HUES6 (cell line): ENCODE results near the gene TENM4.

Experiments used
- H3K27ac ChIP-seq: 2 replicates; pipeline ENCODE4 v1.7.0; 2013; ENCODE audit warnings: low read depth, mild to moderate bottlenecking, low read length, inconsistent platforms
- H3K27me3 ChIP-seq: 2 replicates; pipeline ENCODE4 v1.6.1; 2013; ENCODE audit warnings: low read length; ENCODE audit not compliant: control insufficient read depth, insufficient read depth
- H3K36me3 ChIP-seq: 2 replicates; pipeline ENCODE4 v1.6.1; 2013; ENCODE audit warnings: low read length; ENCODE audit not compliant: control insufficient read depth, insufficient read depth
- H3K4me1 ChIP-seq: 2 replicates; pipeline ENCODE4 v1.6.1; 2013; ENCODE audit warnings: low read length; ENCODE audit not compliant: control insufficient read depth, insufficient read depth
- H3K4me3 ChIP-seq: 2 replicates; pipeline ENCODE4 v1.5.1; 2013; ENCODE audit warnings: low read depth, low read length
- H3K9ac ChIP-seq: one replicate; pipeline ENCODE4 v1.6.1; 2013; ENCODE audit warnings: mild to moderate bottlenecking, low read length
- H3K9me3 ChIP-seq: 2 replicates; pipeline ENCODE4 v1.6.1; 2013; ENCODE audit warnings: low read depth, low read length; ENCODE audit not compliant: control insufficient read depth, insufficient read depth

Gene TENM4

GRCh38 chr11:79019277-79019676 is 421.6 kb downstream of the TENM4 start:
- no peak overlapping the region for H3K9ac ChIP-seq
- H3K27ac ChIP-seq, result no peak overlapping the region
- H3K27me3 ChIP-seq, result no peaks in the 10 kb centered on the region
- H3K36me3 ChIP-seq, result no peaks in the 10 kb centered on the region
- no peak overlapping the region for H3K4me3 ChIP-seq
- H3K9me3 ChIP-seq, result no peaks in the 10 kb centered on the region
- H3K4me1 ChIP-seq, result peaks cover 7% of the 10 kb centered on the region; the same call in 1 of the 2 replicates

- Histone ChIP-seq H3K36me3 (no peaks in the 10 kb centered on the region), H3K9ac (no peak overlapping the region), H3K27ac (no peak overlapping the region), H3K9me3 (no peaks in the 10 kb centered on the region), H3K27me3 (no peaks in the 10 kb centered on the region), H3K4me1 (peaks cover 7% of the 10 kb centered on the region; the same call in 1 of the 2 replicates), H3K4me3 (no peak overlapping the region)
These were observed 422.4 kb downstream of the TENM4 start for GRCh38 chr11:79018371-79018849.

- H3K9ac ChIP-seq, result no peak overlapping the region
- no peaks in the 10 kb centered on the region for H3K9me3 ChIP-seq
- no peak overlapping the region for H3K4me3 ChIP-seq
- no peaks in the 10 kb centered on the region for H3K27me3 ChIP-seq
- H3K36me3 ChIP-seq, result no peaks in the 10 kb centered on the region
- H3K4me1 ChIP-seq, result peaks cover 7% of the 10 kb centered on the region; the same call in 1 of the 2 replicates
- no peak overlapping the region for H3K27ac ChIP-seq
These were observed 423.0 kb downstream of the TENM4 start for GRCh38 chr11:79017811-79018210.

DNA sequence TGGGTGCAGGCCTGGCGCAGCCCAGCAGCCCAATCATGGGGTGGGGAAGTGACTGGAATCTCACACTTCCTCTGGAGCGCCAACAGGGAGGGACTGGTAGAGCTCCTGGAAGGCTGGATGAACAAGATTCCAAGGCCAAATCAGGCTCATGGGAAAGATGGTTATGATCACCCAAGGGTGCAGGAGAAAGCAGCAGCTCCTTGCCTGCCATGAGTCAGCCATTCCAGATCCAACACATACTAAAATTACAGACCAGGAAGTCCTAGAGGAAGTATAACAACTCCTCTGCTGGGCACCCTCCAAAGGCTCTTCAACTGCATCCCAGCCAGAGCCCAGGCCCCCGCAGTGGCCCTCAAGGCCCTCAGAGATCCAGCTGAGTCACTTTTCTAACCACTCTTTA is 427.3 kb downstream of the TENM4 start:
- H3K9ac ChIP-seq, result no peak overlapping the region
- no peaks in the 10 kb centered on the region; the same call in 1 of the 2 replicates for H3K4me1 ChIP-seq
- peaks cover 8% of the 10 kb centered on the region; the same call in 1 of the 2 replicates for H3K9me3 ChIP-seq
- H3K36me3 ChIP-seq, result no peaks in the 10 kb centered on the region
- H3K4me3 ChIP-seq, result no peak overlapping the region
- H3K27ac ChIP-seq, result no peak overlapping the region
- no peaks in the 10 kb centered on the region for H3K27me3 ChIP-seq

- no peaks in the 10 kb centered on the region for H3K27me3 ChIP-seq
- no peaks in the 10 kb centered on the region for H3K36me3 ChIP-seq
- H3K27ac ChIP-seq, result no peak overlapping the region
- peaks cover 8% of the 10 kb centered on the region; the same call in 1 of the 2 replicates for H3K9me3 ChIP-seq
- peaks cover 5% of the 10 kb centered on the region; the same call in 1 of the 2 replicates for H3K4me1 ChIP-seq
- H3K9ac ChIP-seq, result no peak overlapping the region
- H3K4me3 ChIP-seq, result no peak overlapping the region
These were observed 429.5 kb downstream of the TENM4 start for GRCh38 chr11:79011357-79011756.

DNA sequence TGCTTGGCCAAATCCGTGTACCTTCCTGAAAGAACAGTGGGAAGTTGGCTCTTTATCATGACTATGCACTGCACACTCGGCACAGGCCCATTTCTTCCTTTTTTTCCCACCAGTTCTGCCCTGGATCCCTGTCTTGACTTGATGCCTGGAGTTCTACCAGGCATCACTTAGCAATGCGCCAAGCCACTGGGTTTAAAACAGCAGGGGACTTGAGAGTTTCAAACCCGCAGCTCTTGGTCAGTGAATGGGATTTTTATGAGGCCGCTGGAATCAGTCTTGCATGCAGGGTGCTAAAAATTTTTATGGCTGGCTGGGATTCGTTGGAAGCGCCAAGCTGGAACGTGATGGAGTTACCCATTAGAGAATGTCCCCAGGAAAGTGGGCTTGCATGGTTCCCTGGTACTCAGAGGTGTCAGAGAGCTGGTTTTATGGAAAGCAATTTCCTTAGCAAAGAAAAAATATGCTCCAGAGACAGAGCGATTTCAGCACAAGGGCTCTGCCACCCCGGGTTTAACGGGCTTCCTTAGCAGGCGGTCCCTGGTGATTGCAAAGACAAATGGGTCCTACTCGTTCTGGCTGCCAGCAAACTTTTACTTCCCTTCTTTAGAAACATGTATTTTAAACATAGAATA is 432.9 kb downstream of the TENM4 start:
- Histone ChIP-seq H3K36me3 (no peaks in the 10 kb centered on the region), H3K4me3 (no peak overlapping the region), H3K27me3 (no peaks in the 10 kb centered on the region), H3K9ac (no peak overlapping the region), H3K4me1 (peaks cover 5% of the 10 kb centered on the region; the same call in 1 of the 2 replicates), H3K9me3 (peaks cover 11% of the 10 kb centered on the region; the same call in 1 of the 2 replicates), H3K27ac (no peak overlapping the region)

DNA sequence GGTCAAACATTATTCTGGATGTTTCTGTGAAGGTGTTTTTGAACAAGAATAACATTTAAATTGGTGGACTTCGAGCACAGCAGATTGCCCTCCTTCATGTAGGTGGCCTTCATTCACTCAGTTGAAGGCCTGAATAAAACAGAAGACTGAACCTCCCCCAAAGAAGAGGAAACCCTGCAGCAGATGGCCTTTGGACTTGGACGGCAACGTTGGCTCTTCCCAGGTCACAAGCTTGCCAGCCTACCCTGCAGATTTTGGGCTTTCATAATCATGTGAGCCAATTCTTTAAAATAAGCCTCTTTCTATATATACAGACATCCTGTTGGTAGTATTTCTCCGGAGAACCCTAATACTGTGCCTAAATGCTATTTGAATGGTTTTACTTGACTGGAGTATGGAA is 434.0 kb downstream of the TENM4 start:
- H3K36me3 ChIP-seq, result no peaks in the 10 kb centered on the region
- H3K27ac ChIP-seq, result no peak overlapping the region
- H3K9ac ChIP-seq, result no peak overlapping the region
- H3K4me3 ChIP-seq, result no peak overlapping the region
- H3K27me3 ChIP-seq, result no peaks in the 10 kb centered on the region
- H3K9me3 ChIP-seq, result peaks cover 11% of the 10 kb centered on the region; the same call in 1 of the 2 replicates
- peaks cover 5% of the 10 kb centered on the region; the same call in 1 of the 2 replicates for H3K4me1 ChIP-seq

DNA sequence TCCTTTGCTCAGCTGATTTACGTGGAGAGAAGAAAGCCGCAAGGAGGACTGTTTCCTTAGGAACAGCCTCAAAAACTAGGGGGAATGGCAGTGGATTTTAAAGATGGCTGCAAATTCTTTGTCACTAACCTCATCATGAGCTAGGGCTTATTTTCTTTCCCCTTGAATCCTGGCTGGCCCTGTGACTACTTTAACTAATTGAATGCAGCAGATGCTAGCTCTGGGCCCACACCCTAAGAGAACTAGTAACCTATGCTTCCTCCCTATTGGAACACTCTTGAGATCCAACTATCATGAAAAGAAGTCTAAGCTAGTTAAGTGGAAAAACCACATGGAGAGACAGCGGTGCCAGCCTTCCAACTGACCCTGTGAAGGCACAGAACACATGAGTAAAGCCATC is 444.8 kb downstream of the TENM4 start:
- no peak overlapping the region for H3K9ac ChIP-seq
- H3K36me3 ChIP-seq, result no peaks in the 10 kb centered on the region
- H3K4me3 ChIP-seq, result no peak overlapping the region
- H3K9me3 ChIP-seq, result peaks cover 6% of the 10 kb centered on the region; the same call in 1 of the 2 replicates
- H3K4me1 ChIP-seq, result no peaks in the 10 kb centered on the region
- H3K27ac ChIP-seq, result no peak overlapping the region
- H3K27me3 ChIP-seq, result no peaks in the 10 kb centered on the region

GRCh38 chr11:78995171-78995570 is 445.7 kb downstream of the TENM4 start:
- peaks cover 6% of the 10 kb centered on the region; the same call in 1 of the 2 replicates for H3K9me3 ChIP-seq
- no peaks in the 10 kb centered on the region for H3K36me3 ChIP-seq
- H3K4me1 ChIP-seq, result no peaks in the 10 kb centered on the region
- no peaks in the 10 kb centered on the region for H3K27me3 ChIP-seq
- no peak overlapping the region for H3K9ac ChIP-seq
- H3K4me3 ChIP-seq, result no peak overlapping the region
- no peak overlapping the region for H3K27ac ChIP-seq

DNA sequence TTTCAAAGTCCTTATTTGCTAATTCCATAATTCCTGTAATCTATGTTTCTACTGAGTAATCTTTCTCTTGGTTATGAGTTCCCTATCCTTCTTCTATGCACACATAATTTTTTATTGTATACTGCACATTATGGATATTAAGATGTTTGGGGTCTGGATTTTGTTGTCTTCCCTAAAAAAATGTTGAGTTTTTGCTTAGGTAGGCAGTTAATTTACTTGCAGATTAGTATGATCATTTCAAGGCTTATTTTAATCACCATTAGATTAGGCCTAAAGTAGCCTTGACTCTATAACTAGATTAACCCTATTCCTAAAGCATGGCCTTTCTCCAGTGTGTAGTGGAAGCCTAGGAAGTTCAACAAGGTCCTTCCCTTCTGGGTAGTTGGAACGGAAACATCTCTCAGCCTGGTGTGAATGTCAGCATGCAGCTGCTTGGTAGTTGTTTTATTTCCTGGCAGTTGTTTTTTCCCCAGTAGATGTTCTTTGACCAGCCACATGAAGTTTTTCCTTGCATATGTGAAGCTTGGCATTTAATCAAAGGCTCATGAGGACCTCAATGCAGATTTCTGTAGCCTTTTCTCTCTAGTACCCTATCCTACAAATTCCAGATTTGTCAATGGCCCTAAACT is 446.9 kb downstream of the TENM4 start:
- no peaks in the 10 kb centered on the region for H3K27me3 ChIP-seq
- no peaks in the 10 kb centered on the region for H3K36me3 ChIP-seq
- no peak overlapping the region for H3K9ac ChIP-seq
- H3K27ac ChIP-seq, result no peak overlapping the region
- no peaks in the 10 kb centered on the region for H3K9me3 ChIP-seq
- no peak overlapping the region for H3K4me3 ChIP-seq
- H3K4me1 ChIP-seq, result no peaks in the 10 kb centered on the region

GRCh38 chr11:78991681-78992080 is 449.1 kb downstream of the TENM4 start:
- no peaks in the 10 kb centered on the region for H3K27me3 ChIP-seq
- no peak overlapping the region for H3K27ac ChIP-seq
- H3K4me3 ChIP-seq, result no peak overlapping the region
- H3K4me1 ChIP-seq, result no peaks in the 10 kb centered on the region
- H3K9ac ChIP-seq, result no peak overlapping the region
- H3K36me3 ChIP-seq, result no peaks in the 10 kb centered on the region
- H3K9me3 ChIP-seq, result no peaks in the 10 kb centered on the region
